NCI-H2196 (cell line): ENCODE data around the gene TCHP.
"Not testable (repeated sequence)": the region's sequence is repeated elsewhere in the genome, so short reads cannot be mapped to it uniquely, and the experiment has no call there.

Experiments
- DNase-seq: peaks from one replicate; lab custom pipeline; 2025; ENCODE audit not compliant: unreplicated experiment; lab: John Stamatoyannopoulos, UW

The TCHP gene

DNA sequence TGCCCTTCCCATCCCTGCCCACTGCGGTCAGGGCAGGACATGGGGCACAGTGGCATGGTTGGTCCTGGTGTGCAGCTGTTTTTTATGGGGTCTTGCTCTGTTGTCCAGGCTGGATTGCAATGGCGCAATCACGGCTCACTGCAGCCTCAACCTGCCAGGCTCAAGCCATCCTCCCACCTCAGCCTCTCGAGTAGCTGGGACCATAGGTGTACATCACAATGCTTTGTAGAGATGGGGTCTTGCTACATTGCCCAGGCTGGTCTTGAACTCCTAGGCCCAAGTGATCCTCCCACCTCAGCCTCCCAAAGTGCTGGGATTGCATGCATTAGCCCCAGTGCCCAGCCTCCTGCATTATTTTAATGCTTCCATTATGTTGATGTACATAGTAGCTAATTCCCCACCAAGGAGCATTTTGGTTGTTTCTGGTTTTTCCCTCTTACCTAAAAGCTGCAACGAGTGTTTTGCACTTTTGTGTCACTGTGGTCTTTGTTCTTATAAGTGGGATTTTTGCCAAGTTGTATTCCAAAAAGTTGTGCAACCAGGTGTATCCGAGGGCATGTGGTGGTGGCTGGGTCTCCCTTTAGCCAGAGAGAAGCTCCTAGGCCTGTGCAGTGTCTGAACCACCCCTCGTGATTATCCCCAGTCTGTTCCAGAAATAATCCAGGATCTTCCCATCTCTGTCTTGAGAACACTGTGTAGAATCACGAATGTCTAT lies 10.3 kb downstream of the TCHP start:
- no peak for DNase-seq

DNA sequence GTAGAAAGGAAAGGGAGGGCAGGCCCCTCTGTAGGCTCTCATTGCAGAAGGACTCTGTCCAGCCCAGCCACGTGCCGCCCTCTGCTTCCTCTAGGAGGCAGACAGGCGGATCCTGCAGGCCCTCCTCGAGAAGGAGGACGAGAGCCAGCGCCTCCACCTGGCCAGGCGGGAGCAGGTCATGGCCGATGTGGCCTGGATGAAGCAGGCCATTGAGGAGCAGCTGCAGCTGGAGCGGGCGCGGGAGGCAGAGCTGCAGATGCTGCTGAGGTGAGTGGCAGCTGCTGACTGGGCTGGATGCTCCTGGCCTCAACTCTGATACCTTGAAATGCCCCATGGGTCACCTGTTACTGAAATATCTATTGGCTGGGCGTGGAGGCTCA lies 10.9 kb downstream of the TCHP start:
- no peak for DNase-seq

DNA sequence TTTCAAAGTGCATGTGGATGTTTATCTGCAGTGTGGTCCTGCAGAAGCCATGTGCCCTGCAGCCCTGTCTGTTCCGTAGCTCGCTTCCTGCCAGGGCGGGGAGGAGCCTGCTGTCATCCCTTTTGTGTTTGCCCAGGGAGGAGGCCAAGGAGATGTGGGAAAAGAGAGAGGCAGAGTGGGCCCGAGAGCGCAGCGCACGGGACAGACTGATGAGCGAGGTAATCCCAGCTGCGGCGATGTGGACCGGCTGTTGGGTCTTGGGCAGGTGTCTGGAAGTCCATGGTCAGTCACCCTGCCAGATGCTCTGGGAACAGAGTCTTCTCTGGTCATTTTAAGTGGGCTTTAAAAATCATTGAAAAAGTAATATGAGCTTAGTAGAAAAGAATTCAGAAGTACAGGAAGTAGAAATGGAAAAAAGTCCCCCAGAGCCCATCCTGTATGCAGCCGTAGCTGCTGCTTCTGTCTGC lies 12.8 kb downstream of the TCHP start:
- no peak for DNase-seq

DNA sequence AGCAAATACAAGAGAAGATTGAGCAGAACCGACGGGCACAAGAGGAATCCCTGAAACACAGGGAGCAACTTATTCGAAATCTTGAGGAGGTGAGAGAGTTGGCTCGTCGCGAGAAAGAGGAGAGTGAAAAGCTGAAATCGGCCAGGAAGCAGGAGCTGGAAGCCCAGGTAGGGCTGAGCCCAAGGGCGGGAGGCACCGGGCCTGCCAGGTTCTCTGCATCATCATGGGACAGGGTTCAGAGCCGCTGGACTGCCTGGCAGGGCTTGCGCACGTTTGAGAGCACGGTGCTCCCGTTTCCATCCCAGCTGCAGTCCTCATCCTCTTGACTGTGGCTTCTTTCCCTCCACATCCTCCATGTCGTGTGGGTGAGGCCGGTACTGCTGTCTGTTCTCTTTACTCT lies 14.4 kb downstream of the TCHP start:
- DNase-seq = no peak

DNA sequence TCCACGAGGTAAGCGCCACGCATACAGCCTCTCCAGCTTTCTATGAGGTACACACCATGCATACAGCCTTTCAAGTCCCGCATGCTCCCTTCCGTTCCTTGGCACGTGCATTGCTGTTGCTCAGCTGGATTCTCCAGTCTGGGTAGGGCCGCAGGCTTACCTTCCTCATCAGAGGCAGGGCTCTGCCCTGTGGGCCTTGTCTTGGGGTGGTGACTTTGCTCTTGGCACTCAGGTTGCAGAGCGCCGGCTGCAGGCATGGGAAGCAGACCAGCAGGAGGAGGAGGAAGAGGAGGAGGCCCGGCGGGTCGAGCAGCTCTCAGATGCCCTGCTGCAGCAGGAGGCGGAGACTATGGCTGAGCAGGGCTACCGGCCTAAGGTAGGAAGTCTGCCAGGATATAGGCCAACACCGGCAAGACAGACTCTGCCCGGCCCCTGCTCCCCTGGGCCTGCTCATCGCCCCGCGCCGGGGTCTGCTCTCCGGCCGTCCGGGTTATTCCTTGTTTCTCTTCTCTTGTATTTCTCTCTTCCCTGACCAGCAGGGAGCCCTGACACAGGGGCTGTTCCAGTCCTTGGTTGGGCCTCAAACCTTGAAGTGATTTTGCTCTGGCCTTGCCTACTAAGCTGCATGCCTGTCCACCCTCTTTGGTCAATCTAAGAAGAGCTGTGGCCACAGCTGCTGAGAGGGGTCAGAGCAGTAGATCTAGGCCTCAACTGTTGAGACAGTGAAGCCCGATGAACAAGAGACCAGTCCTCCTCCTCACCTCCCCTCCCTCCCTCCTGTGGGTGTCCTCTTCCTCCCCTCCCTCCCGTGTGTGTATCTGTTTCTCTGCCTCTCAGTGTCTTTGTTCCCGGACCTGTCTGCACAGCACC lies 15.3 kb downstream of the TCHP start:
- no peak for DNase-seq

DNA sequence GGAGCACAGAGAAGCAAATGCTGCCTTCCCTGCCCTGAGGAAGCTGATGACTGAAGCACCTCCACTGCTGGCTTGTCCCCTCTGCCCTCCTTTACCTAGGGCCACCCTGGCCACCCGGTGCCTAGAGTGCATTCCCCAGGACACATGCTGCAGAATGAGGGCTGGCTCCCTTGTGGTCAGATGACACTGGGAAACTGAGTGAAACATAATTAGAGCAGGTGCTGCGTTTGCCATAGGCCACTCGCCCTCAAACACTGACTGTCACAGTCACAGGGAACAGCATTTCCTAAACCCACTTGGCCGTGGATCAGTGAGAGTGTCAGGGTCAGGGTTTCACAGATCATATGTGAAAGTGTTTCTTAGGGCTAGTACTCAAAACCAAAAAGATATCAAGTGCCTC lies 16.0 kb downstream of the TCHP start:
- DNase-seq = no peak

DNA sequence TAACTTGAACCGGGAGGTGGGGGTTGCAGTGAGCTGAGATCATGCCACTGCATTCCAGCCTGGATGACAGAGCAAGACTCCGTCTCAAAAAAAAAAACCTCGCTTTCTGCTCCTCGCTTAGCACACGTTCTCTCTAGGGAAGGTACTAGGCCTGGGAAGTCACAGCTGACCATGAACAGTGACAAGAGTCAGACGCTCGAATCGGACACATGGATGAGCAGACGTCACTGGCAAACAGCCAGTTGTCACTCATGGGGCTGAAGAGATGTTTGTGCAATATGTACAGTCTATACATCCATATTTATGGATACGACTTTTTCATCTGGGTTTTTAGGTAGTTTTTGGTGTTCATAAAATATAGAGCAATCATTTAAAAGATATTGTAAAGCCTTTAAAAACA lies 19.4 kb downstream of the TCHP start:
- DNase-seq = no peak

DNA sequence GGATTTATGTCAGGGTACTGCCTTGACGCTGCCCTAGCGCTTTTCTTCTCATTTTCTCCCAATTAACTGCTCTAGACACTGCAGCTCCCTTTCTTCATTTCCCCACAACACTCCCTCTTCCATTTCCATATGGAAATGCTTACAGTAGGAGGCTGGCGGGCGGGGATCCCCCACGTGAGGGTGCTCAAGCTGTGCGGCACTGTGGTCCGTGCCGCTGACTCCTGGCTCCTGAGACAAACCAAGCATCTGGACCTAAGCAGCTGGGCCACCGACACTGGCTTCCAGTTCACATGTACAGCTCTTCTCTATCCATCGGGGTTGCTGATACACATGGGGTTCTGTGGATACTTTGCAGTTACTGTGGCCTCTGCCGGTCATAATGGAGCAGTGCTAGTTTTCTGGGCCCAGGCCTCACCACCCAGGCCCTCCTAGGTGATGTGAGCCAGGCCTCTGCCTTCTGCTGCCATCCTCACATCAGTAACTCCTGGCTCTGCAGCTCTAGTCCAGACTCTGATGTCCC lies 20.2 kb downstream of the TCHP start:
- DNase-seq = no peak

DNA sequence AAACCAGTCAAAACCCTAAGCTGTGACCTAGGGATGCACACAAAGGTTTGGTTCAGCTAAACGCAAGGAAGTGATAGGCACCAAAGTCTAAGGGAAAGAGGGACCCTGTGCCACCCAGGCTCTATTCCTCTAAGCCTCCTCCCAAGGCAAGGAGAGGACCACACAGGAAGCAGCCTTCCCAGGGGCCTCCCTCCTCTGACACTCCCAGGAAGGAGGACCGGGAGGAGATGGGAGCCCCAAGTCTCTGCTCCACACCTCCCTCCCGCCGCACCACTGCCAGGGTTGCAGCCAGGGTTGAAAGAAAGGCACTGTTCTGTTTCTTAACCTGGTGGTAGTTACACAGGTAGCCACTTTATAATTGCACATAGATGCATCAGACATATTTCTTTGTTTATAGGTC lies 21.9 kb downstream of the TCHP start:
- DNase-seq = no peak

DNA sequence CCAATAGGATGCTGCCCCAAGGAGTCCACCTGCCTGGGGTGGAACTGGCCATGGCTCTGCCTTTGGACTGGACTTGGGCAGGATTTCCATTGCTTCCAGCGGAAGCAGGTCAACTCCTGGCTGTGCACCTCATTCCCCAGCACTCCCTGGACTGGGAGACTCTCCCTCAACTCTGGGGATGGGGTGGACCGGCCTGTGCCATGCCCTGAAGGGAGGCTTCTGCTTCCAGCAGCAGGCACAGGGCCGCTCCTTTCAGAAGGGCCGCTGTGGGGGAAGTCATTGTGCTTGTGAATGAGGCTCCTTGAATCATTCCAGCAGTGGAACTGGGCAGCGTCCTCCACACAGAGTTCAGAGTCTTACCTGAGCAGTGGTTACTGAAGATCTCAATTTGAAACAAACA lies 23.0 kb downstream of the TCHP start:
- DNase-seq = no peak

DNA sequence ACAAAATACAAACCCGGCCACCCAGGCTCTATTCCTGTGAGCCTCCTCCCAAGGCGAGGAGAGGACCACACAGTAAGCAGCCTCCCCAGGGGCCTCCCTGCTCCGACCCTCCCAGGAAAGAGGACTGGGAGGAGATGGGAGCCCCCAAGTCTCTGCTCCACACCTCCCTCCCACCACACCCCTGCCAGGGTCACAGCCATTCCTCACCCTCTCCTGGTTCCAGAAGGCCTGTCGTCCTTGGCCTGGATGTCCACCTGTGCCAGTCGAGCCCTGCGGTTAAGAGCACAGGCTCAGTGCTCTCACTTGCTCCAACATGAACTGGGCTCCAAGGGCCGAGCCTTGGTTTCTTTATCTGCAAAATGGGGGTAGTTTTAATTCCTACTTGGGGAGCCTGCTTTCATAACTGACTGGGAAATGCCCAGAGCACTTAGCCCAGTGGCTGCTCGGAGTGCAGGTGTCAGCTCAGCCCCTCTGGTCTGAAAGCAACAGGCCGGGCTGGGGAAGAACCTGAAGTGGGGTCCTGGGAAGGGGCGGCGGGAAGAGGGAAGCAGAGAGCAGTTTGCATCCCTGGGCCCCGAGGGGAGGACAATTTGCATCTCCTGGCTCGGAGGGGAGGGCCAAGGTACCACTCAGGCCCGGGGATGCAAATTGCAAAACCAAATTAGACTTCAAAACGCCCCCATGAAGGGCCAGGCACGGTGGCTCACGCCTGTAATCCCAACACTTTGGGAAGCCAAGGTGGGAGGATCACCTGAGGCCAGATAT lies 23.6 kb downstream of the TCHP start:
- no peak for DNase-seq

DNA sequence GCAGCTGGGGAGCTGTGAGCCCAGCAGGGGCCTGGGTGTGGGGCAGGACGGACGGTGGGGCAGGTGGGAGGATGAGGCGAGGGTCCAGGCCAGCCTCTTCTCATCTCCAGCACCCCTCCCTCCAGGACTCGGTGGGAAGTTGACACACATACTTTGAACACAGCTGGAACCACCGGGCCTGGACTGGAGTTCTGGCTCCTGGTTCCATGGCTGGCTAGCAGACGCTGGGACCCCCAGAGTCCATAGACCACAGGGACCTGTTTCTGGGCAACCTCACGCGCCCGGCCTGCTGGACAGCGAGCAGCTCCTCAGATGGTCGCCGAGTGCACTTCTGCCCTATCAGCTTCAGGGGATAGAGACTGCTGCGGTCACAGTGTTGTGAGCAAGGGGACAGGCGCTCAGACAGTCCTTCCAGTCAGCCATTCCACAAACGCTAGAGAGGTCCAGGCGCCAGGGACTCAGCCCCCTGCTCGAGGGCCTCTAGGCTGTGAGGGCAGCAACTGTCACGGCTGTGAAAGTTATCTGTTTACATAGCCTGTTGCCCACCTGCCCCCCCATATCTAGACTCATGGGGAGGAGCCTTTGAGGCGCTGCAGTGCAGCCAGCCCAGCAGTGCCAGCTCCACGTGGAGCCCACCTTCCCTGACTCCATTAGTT lies 25.2 kb downstream of the TCHP start:
- no peak for DNase-seq

DNA sequence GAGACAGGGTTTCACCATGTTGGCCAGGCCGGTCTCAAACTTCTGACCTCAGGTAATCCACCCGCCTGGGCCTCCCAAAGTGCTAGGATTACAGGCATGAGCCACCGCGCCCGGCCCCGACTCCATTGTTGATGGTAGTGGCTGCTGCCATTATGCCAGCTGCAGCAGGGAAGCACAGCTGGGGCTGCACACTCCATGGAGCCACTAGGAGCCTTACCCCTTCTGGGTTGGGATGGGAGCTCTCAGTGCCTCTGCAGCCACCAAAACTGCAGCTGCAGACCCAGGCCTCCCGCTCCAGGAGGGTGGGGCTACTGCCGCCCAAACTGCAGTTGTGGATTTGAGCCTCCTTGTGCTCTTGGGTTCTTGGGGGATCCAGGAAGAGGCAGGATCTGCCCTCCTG lies 25.9 kb downstream of the TCHP start:
- DNase-seq = no peak

DNA sequence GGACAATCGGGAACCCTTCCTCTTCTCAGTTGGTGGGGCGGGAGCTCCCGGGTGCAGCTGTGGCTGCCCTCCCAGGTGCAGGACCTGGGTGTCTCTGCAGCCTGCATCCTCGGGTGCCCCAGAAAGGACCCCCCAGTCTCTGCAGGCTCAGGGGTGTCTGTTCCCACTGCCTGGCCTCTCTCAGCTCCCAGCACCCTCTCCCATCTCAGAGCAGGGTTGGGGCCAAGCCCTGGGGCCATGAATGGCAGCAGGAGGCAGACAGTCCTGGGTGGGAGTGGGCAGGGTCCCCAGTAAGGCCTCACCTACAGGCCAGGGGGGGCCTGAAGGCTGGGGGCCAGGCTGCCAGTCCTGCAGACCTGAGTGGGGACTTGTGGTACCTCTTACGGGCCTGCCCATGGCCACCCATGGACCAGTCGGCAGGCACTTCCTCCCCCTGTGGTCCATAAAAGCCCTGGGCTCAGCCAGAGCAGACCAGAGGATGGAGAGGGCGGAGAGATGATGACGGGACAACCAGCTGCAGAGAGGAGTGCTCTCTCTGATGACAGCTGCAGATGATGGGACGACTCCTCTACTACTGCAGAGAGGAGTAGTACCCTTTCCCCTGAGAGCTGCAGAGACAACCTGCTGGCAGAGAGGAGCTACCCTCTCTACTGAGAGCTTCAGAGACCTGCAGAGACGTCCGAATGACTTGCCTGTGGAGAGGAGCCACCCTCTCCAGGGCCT lies 26.6 kb downstream of the TCHP start:
- no peak for DNase-seq

DNA sequence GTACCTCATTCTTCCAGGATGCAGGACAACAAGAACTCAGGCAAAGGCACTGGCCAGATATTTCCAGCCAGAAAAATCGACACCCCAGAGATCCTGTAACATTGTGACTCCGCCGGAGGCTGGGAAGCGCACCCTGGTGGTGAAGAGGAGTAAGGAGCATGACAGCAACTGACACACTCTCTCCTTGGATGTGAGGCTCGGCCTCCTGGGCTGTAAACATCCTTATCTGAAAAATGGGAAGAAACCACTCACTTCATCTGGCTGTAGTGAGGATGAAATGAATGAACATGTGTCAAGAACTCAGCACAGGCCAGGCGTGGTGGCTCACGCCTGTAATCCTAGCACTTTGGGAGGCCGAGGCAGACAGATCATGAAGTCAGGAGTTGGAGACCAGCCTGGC lies 27.5 kb downstream of the TCHP start:
- DNase-seq = peak; percentile 25

DNA sequence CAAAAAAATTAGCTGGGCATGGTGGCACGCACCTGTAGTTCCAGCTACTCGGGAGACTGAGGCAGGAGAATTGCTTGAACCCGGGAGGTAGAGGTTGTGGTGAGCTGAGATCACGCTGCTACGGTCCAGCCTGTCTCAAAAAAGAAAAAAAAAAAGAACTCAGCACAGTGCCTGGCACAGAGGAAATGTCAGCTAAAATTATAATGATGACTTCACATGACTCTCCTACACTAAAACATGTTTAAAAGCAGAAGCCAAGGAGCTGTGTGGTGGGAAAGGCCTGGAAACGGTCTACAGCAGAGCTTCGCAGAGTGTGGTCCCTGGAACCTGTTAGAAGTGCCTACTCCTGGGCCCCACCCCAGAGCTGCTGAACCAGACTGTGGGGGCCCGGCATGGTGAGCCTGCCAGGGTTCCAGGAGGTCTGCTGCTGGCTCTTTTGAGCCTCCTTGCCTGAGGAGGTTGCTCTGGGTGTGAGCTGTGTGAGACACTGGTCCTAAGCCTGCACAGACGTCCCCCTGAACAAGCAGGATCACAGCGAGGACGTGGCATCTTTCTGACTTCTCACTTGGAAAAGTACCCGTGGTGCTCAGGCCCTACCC lies 28.1 kb downstream of the TCHP start:
- DNase-seq = no peak

DNA sequence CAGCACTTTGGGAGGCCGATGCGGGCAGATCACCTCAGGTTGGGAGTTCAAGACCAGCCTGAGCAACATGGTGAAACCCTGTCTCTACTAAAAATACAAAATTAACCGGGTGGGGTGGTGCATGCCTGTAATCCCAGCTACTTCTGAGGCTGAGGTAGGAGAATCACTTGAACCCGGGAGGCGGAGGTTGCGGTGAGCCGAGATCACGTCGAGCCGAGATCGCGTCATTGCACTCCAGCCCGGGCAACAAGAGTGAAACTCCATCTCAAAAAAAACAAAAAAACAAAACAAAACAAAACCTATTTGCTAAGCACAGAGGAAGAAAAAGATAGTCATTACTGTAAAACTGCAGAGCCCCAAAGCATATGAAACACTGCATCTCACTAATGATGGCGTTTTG lies 29.3 kb downstream of the TCHP start:
- not testable (repeated sequence) for DNase-seq

DNA sequence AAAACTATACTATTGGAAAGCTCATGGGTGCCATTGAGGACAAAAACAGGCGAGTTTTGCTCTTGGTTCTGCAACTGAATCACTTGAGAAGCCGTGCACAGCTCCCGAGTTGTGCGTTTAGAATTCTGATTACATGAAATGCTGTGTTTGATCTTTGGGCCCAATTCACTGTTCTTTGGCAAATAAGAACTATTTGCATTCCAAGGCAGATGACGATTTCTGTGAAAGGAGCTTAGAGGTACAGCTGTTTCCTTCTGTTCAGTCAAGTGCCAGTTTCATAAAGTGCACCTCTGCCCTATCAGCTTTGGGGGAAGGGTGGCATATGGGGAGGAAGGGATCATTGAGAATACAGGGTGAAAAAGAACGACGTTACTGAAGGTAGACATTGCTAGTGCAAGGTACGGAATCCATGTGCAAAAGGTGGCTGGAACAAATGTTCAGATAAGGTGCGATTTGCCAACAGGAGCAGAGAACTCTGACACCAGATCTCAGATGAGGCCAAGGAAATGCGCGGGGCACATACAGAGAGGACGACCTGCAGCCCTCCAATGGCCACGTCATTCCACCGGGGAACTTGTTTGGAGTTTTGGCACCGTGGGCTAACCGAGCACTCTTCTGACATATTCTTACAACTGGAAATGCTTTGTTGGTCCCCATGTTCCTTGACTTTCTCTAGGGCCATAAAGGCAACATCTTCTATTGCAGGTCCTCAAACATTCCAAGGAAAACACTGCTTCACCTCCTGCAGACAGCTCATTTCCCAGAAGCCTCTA lies 30.1 kb downstream of the TCHP start:
- no peak for DNase-seq

DNA sequence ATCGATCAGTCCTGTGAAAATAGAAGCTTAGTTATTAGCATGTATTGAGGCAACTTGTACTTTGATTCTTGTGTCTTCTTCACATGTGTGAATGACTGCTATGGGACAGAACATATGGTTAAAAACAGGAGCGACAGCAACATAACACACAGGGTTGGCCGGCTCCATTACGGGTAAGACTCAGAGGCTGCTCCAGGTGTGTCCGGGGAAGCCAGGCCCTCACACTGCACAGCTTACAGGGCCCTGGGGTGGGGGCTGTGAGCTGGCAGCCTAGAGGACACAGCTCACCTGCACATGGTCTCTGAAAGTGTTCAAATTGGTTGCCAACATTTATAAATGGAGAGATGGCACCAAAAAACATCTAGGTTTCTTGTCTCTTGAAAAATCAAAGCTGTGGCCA lies 31.1 kb downstream of the TCHP start:
- no peak for DNase-seq
